ENCODE data around the gene NDUFB4.
A peak's percentile ranks its signal among the peaks of the same experiment; 100 is the strongest.

Gene NDUFB4

GRCh38 chr3:120596116-120596852 lies at the start of gene NDUFB4:
NDUFB4 (plus strand) TSS chr3:120596336; CDS start chr3:120596360, 24 bp downstream.
- Mint-ChIP-seq H3K36me3 (peaks cover 1% of the 10 kb centered on the region), H3K27ac (peak within 1 kb of the TSS; percentile 96), H3K4me1 (peaks cover 17% of the 10 kb centered on the region), H3K4me3 (peak within 1 kb of the TSS; percentile 93), H3K27me3 (no peaks in the 10 kb centered on the region), H3K9me3 (no peaks in the 10 kb centered on the region)

- peaks cover 1% of the 10 kb centered on the region for H3K36me3 Mint-ChIP-seq
- no peaks in the 10 kb centered on the region for H3K4me1 Mint-ChIP-seq
- H3K4me3 Mint-ChIP-seq, result no peak overlapping the region
- H3K9me3 Mint-ChIP-seq, result no peaks in the 10 kb centered on the region
- no peak overlapping the region for H3K27ac Mint-ChIP-seq
- H3K27me3 Mint-ChIP-seq, result peaks cover 5% of the 10 kb centered on the region
Measured at GRCh38 chr3:120550546-120550945, 45.6 kb upstream of the NDUFB4 start.

- H3K27ac Mint-ChIP-seq, result no peak overlapping the region
- peaks cover 5% of the 10 kb centered on the region for H3K27me3 Mint-ChIP-seq
- no peak overlapping the region for H3K4me3 Mint-ChIP-seq
- H3K36me3 Mint-ChIP-seq, result no peaks in the 10 kb centered on the region
- H3K4me1 Mint-ChIP-seq, result no peaks in the 10 kb centered on the region
- H3K9me3 Mint-ChIP-seq, result no peaks in the 10 kb centered on the region
Measured at GRCh38 chr3:120552184-120553172, 43.7 kb upstream of the NDUFB4 start.

GRCh38 chr3:120554812-120555606 lies 41.1 kb upstream of the NDUFB4 start:
- Mint-ChIP-seq H3K4me1 (peaks cover 15% of the 10 kb centered on the region), H3K9me3 (no peaks in the 10 kb centered on the region), H3K4me3 (no peak overlapping the region), H3K27ac (no peak overlapping the region), H3K36me3 (no peaks in the 10 kb centered on the region), H3K27me3 (peaks cover 2% of the 10 kb centered on the region)

GRCh38 chr3:120555657-120556509 lies 40.3 kb upstream of the NDUFB4 start:
- no peak overlapping the region for H3K4me3 Mint-ChIP-seq
- H3K27ac Mint-ChIP-seq, result no peak overlapping the region
- no peaks in the 10 kb centered on the region for H3K9me3 Mint-ChIP-seq
- H3K27me3 Mint-ChIP-seq, result peaks cover 2% of the 10 kb centered on the region
- H3K36me3 Mint-ChIP-seq, result no peaks in the 10 kb centered on the region
- peaks cover 18% of the 10 kb centered on the region for H3K4me1 Mint-ChIP-seq

GRCh38 chr3:120557115-120557514 lies 39.0 kb upstream of the NDUFB4 start:
- Mint-ChIP-seq H3K4me3 (no peak overlapping the region), H3K9me3 (no peaks in the 10 kb centered on the region), H3K27ac (no peak overlapping the region), H3K27me3 (peaks cover 2% of the 10 kb centered on the region), H3K36me3 (no peaks in the 10 kb centered on the region), H3K4me1 (peaks cover 23% of the 10 kb centered on the region)

GRCh38 chr3:120558771-120559241 lies 37.3 kb upstream of the NDUFB4 start:
- H3K27ac Mint-ChIP-seq, result no peak overlapping the region
- H3K36me3 Mint-ChIP-seq, result no peaks in the 10 kb centered on the region
- H3K4me3 Mint-ChIP-seq, result peak overlapping the region; percentile 67
- H3K4me1 Mint-ChIP-seq, result peaks cover 23% of the 10 kb centered on the region
- H3K9me3 Mint-ChIP-seq, result no peaks in the 10 kb centered on the region
- H3K27me3 Mint-ChIP-seq, result peaks cover 2% of the 10 kb centered on the region

GRCh38 chr3:120559242-120560061 lies 36.7 kb upstream of the NDUFB4 start:
- H3K27ac Mint-ChIP-seq, result peak overlapping the region; percentile 37
- peak overlapping the region; percentile 80 for H3K4me3 Mint-ChIP-seq
- H3K36me3 Mint-ChIP-seq, result no peaks in the 10 kb centered on the region
- H3K27me3 Mint-ChIP-seq, result peaks cover 2% of the 10 kb centered on the region
- peaks cover 23% of the 10 kb centered on the region for H3K4me1 Mint-ChIP-seq
- no peaks in the 10 kb centered on the region for H3K9me3 Mint-ChIP-seq

- H3K4me3 Mint-ChIP-seq, result no peak overlapping the region
- peaks cover 2% of the 10 kb centered on the region for H3K27me3 Mint-ChIP-seq
- H3K4me1 Mint-ChIP-seq, result peaks cover 23% of the 10 kb centered on the region
- no peaks in the 10 kb centered on the region for H3K9me3 Mint-ChIP-seq
- H3K27ac Mint-ChIP-seq, result no peak overlapping the region
- H3K36me3 Mint-ChIP-seq, result no peaks in the 10 kb centered on the region
Measured at GRCh38 chr3:120560304-120561250, 35.6 kb upstream of the NDUFB4 start.

- no peak overlapping the region for H3K27ac Mint-ChIP-seq
- H3K9me3 Mint-ChIP-seq, result no peaks in the 10 kb centered on the region
- peaks cover 23% of the 10 kb centered on the region for H3K4me1 Mint-ChIP-seq
- no peak overlapping the region for H3K4me3 Mint-ChIP-seq
- peaks cover 2% of the 10 kb centered on the region for H3K27me3 Mint-ChIP-seq
- no peaks in the 10 kb centered on the region for H3K36me3 Mint-ChIP-seq
Measured at GRCh38 chr3:120561251-120562045, 34.7 kb upstream of the NDUFB4 start.

- Mint-ChIP-seq H3K27ac (no peak overlapping the region), H3K4me3 (no peak overlapping the region), H3K4me1 (peaks cover 21% of the 10 kb centered on the region), H3K27me3 (no peaks in the 10 kb centered on the region), H3K36me3 (no peaks in the 10 kb centered on the region), H3K9me3 (no peaks in the 10 kb centered on the region)
Measured at GRCh38 chr3:120563356-120564022, 32.6 kb upstream of the NDUFB4 start.

Data from activated naive CD4-positive, alpha-beta T cell treated with anti-CD3 and anti-CD28 coated beads, Interleukin-2, amount 50 U/mL, for 24 hours (primary cell).